ENCODE data around the gene DYNLT5. TPM values are rescaled to one million over a fixed set of nuclear protein-coding genes. Genes with fewer than 3 reads are reported as not detected.

DYNLT5 gene
- total RNA-seq, 1 experiment from 2014 or later: 0.83 TPM

DNA sequence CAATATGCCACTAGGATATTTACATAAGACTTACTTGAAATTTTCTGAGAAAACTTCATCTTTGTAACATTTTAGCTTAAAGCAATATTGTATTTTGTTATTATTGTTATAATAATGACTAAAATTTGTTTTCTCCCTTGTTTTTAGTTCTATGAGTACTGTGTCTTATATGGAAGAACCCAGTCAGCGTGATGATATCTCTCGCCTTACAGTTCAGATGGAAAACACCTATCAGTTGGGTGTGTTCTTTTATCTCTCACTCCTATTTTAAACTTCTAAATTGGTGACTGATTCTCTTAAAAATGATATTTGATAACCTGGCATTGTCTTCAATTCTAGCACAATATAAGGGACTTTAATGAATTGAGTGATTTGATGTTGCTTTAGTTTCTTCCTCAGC, 18.0 kb downstream of the DYNLT5 start:
- Histone ChIP-seq H3K4me2 (ENCODE audit: insufficient read depth, insufficient read length, low read length) (no peak overlapping the region), H3K23ac (ENCODE audit: insufficient read length, low read depth, low read length) (no peak overlapping the region), H2AFZ (ENCODE audit: low read length) (no peak overlapping the region), H4K20me1 (ENCODE audit: control insufficient read depth, insufficient read depth, insufficient read length) (no peaks in the 10 kb centered on the region), H3K9me3 (ENCODE audit: control insufficient read depth, low read depth, low read length) (no peaks in the 10 kb centered on the region), H3K23me2 (ENCODE audit: insufficient read length, low read depth, low read length, poor library complexity, severe bottlenecking) (no peaks in the 10 kb centered on the region), H4K5ac (ENCODE audit: insufficient read length, low read depth, low read length) (no peak overlapping the region), H3K18ac (ENCODE audit: insufficient read length, low read depth, low read length) (no peak overlapping the region), H3K4me1 (ENCODE audit: insufficient read depth, low read length) (no peaks in the 10 kb centered on the region), H3K79me1 (ENCODE audit: insufficient read depth, low read depth, low read length, poor library complexity, severe bottlenecking) (no peaks in the 10 kb centered on the region), H3K56ac (ENCODE audit: insufficient read length, low read depth, low read length) (no peak overlapping the region), H3K14ac (ENCODE audit: insufficient read depth, low read length) (no peak overlapping the region), H2BK5ac (ENCODE audit: insufficient read length, low read length) (no peak overlapping the region), H3K4ac (ENCODE audit: low read depth, low read length) (no peak overlapping the region), H4K8ac (replicated peaks; ENCODE audit: insufficient read length, low read depth, low read length) (no peak overlapping the region), H4K91ac (ENCODE audit: insufficient read length, low read depth, low read length) (no peak overlapping the region), H2BK120ac (ENCODE audit: low read depth, low read length, poor library complexity, severe bottlenecking) (no peak overlapping the region), H3K79me2 (ENCODE audit: insufficient read depth, low read length) (no peaks in the 10 kb centered on the region), H2BK20ac (ENCODE audit: low read depth, low read length, poor library complexity, severe bottlenecking) (no peak overlapping the region), H3K27me3 (ENCODE audit: insufficient read depth, low read length) (no peaks in the 10 kb centered on the region), H3T11ph (ENCODE audit: low read length) (no peak overlapping the region), H2AK5ac (ENCODE audit: insufficient read length, low read length) (no peak overlapping the region), H3K27ac (ENCODE audit: insufficient read length, low read depth, low read length) (no peak overlapping the region), H2BK15ac (ENCODE audit: low read depth, low read length) (no peak overlapping the region), H2BK12ac (ENCODE audit: insufficient read length, low read depth, low read length) (no peak overlapping the region), H3K9ac (ENCODE audit: extremely low read depth, insufficient read length, low read length) (no peak overlapping the region)
- TF ChIP-seq, protein P1, sequence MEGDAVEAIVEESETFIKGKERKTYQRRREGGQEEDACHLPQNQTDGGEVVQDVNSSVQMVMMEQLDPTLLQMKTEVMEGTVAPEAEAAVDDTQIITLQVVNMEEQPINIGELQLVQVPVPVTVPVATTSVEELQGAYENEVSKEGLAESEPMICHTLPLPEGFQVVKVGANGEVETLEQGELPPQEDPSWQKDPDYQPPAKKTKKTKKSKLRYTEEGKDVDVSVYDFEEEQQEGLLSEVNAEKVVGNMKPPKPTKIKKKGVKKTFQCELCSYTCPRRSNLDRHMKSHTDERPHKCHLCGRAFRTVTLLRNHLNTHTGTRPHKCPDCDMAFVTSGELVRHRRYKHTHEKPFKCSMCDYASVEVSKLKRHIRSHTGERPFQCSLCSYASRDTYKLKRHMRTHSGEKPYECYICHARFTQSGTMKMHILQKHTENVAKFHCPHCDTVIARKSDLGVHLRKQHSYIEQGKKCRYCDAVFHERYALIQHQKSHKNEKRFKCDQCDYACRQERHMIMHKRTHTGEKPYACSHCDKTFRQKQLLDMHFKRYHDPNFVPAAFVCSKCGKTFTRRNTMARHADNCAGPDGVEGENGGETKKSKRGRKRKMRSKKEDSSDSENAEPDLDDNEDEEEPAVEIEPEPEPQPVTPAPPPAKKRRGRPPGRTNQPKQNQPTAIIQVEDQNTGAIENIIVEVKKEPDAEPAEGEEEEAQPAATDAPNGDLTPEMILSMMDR (conservative IDR thresholded peaks at IDR 0.05): no peak
- no peaks in the 10 kb centered on the region for H3K36me3 Mint-ChIP-seq (ENCODE audit: insufficient read depth in 1 of 3, low read depth in 3 of 3)
- no peaks in the 10 kb centered on the region for H3K9me3 Mint-ChIP-seq
- H3K4me1 Mint-ChIP-seq: peaks cover 5 to 11% of the 10 kb centered on the region in 2 experiments
- H3K27ac Mint-ChIP-seq: no peak overlapping the region
- H3K27me3 Mint-ChIP-seq (ENCODE audit: low read depth): no peaks in the 10 kb centered on the region
- WGBS (ENCODE audit: extremely low coverage, insufficient read length, low lambda C conversion rate): no CpG with 5 or more reads among the region's 2 CpGs
- H3K4me3 Mint-ChIP-seq: no peak overlapping the region
- DNase-seq: no peak
